Keratinocyte (primary cell): ENCODE data around the gene CYP19A1.

Experiments
- CTCF ChIP-seq, 3 experiments: IDR thresholded peaks in 1 of 3; conservative IDR thresholded peaks in 1 of 3; optimal IDR thresholded peaks in 1 of 3; 2 replicates in 2 of 3; 3 replicates in 1 of 3; pipeline versions ENCODE3 to v1.5.1; 2011; ENCODE audit warnings: low read length in 3 of 3, mild to moderate bottlenecking in 3 of 3, moderate library complexity in 2 of 3, control low read depth in 1 of 3, inconsistent platforms in 1 of 3; ENCODE audit not compliant: insufficient read depth in 2 of 3; ENCODE audit errors: extremely low read depth in 1 of 3
- EZH2 ChIP-seq: IDR thresholded peaks from one replicate; pipeline ENCODE4 v1.6.1; 2012; ENCODE audit warnings: inconsistent platforms, mild to moderate bottlenecking, low read length, moderate library complexity

DNA sequence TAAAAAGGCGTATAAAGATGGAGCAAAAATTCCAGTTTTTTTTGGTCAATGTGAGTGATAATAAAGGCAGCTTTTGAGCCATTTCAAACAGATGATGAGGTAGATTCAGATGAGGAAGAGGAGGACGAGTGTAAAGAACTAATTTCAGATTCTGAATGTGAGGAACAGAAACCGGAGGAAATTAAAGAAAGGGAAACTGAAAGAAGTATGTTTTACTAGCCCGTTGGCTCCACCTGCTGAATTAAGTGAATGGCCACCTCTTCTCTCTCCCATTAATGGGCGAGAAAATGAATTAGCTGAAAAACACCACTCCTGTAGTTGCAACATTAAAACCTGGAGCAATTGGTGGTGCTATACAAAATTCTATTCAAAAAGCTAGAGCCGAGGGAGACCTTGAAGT is 55.4 kb downstream of the CYP19A1 start:
- no peak for TF ChIP-seq CTCF (optimal IDR thresholded peaks at IDR 0.05 in 1 of 3, IDR thresholded peaks at IDR 0.05 in 1 of 3, conservative IDR thresholded peaks at IDR 0.05 in 1 of 3; ENCODE audit: extremely low read depth in 1 of 3, insufficient read depth in 2 of 3, low read length in 3 of 3)
- TF ChIP-seq EZH2, result no peak
